MCF 10A (cell line): ENCODE measurements around the gene PIK3C2G. TPM values are rescaled to one million over a fixed set of nuclear protein-coding genes. Genes with fewer than 3 reads are reported as not detected.

ENCODE experiments used
- BruUV-seq: library from RNA; stranded (reverse); fragments of 400-500 nt; replicated peaks from 2 replicates; lab custom pipeline; 2021; lab: Mats Ljungman, UMichigan
- CTCF ChIA-PET: fragments of 300-600 bp; sonication (Branson Sonifier 250); formaldehyde crosslinking; extraction: SDS; loops from one replicate; lab custom pipeline; 2021; ENCODE audit warnings: antibody characterized with exemption, inconsistent platforms; lab: Yijun Ruan, JAX
- POLR2A ChIA-PET: fragments of 300-600, 350-650 bp; sonication (Branson Sonifier 250); formaldehyde crosslinking; extraction: SDS; loops from one replicate; lab custom pipeline; 2020; ENCODE audit warnings: antibody characterized with exemption, inconsistent platforms; lab: Yijun Ruan, JAX
- DNase-seq: peaks from one replicate; pipeline ENCODE4 v3.0.0-alpha.2; 2018; ENCODE audit not compliant: unreplicated experiment
- H3K27ac Mint-ChIP-seq: one replicate; pipeline ENCODE4 v1.8.0; 2022; ENCODE audit warnings: mild to moderate bottlenecking, low read depth, mixed read lengths; ENCODE audit not compliant: unreplicated experiment
- H3K27me3 Mint-ChIP-seq: one replicate; pipeline ENCODE4 v1.8.0; 2022; ENCODE audit warnings: mixed read lengths; ENCODE audit not compliant: insufficient read depth, unreplicated experiment
- H3K36me3 Mint-ChIP-seq: one replicate; pipeline ENCODE4 v1.8.0; 2022; ENCODE audit warnings: mild to moderate bottlenecking, moderate library complexity, mixed read lengths; ENCODE audit not compliant: insufficient read depth, unreplicated experiment
- H3K4me1 Mint-ChIP-seq: one replicate; pipeline ENCODE4 v1.8.0; 2022; ENCODE audit warnings: mixed read lengths; ENCODE audit not compliant: insufficient read depth, unreplicated experiment
- H3K4me3 Mint-ChIP-seq: one replicate; pipeline ENCODE4 v1.8.0; 2022; ENCODE audit warnings: mild to moderate bottlenecking, moderate library complexity, mixed read lengths; ENCODE audit not compliant: unreplicated experiment
- H3K9me3 Mint-ChIP-seq: one replicate; pipeline ENCODE4 v1.8.0; 2022; ENCODE audit warnings: mixed read lengths; ENCODE audit not compliant: unreplicated experiment
- CTCF ChIP-seq: fragments of 200-600 bp; IDR thresholded peaks from one replicate; pipeline ENCODE4 v1.8.0; 2022; ENCODE audit warnings: antibody characterized with exemption, mild to moderate bottlenecking; ENCODE audit not compliant: unreplicated experiment
- intact Hi-C: fragments of 100-400 bp; cut with micrococcal nuclease; formaldehyde crosslinking; loops from 2 replicates; pipeline ENCODE4 v1.14.1; 2022
- total RNA-seq: library from RNA; stranded (reverse); gene quantifications from 2 replicates; pipeline ENCODE4 v1.2.3, GENCODE V29; 2022

The PIK3C2G gene
- total RNA-seq, 1 experiment from 2014 or later = 10.6 TPM

- Mint-ChIP-seq H3K4me1 (peaks cover 19% of the 10 kb centered on the region), H3K4me3 (peak overlapping the region; percentile 17), H3K27me3 (no peaks in the 10 kb centered on the region), H3K9me3 (no peaks in the 10 kb centered on the region), H3K27ac (peak overlapping the region; percentile 26), H3K36me3 (no peaks in the 10 kb centered on the region)
- CTCF ChIA-PET = interaction anchor here (0.9 kb wide), 1 partner anchor 724 kb away, joined by 5 read pairs; no protein-coding TSS in a partner anchor
- BruUV-seq = no TSS peak
- intact Hi-C loops = no loop called here
- DNase-seq = peak; percentile 56
- POLR2A ChIA-PET = interaction anchor here (0.6 to 1.5 kb wide), 3 partner anchors 17 to 40 kb away, joined by 3 to 5 read pairs (median 3); no protein-coding TSS in a partner anchor
- TF ChIP-seq CTCF = no peak
These were observed 201.1 kb downstream of the PIK3C2G start for GRCh38 chr12:18462442-18462841.

- peak overlapping the region; percentile 14 for H3K27ac Mint-ChIP-seq
These were observed 206.4 kb downstream of the PIK3C2G start for GRCh38 chr12:18467620-18468245.

GRCh38 chr12:18468246-18469075, 207.1 kb downstream of the PIK3C2G start:
- no TSS peak for BruUV-seq
- DNase-seq = peak; percentile 9
- H3K4me1 Mint-ChIP-seq = peaks cover 18% of the 10 kb centered on the region
- H3K4me3 Mint-ChIP-seq = no peak overlapping the region
- intact Hi-C loops = no loop called here
- ChIA-PET CTCF (interaction anchor here (0.7 to 1.7 kb wide), 3 partner anchors 9 to 43 kb away, joined by 3 to 7 read pairs (median 4); no protein-coding TSS in a partner anchor), POLR2A (interaction anchor here (1.0 to 1.4 kb wide), 2 partner anchors 11 to 212 kb away, joined by 3 to 7 read pairs; no protein-coding TSS in a partner anchor)
- peak overlapping the region; percentile 14 for H3K27ac Mint-ChIP-seq
- H3K27me3 Mint-ChIP-seq = no peaks in the 10 kb centered on the region
- H3K36me3 Mint-ChIP-seq = peaks cover 7% of the 10 kb centered on the region
- no peak for TF ChIP-seq CTCF
- H3K9me3 Mint-ChIP-seq = no peaks in the 10 kb centered on the region

More at GRCh38 chr12:18467620-18468245, 206.4 kb downstream of the PIK3C2G start:
- ChIA-PET POLR2A (interaction anchor here (1.4 kb wide), 1 partner anchor 12 kb away, joined by 7 read pairs; no protein-coding TSS in a partner anchor), CTCF (interaction anchor here (1.3 to 1.7 kb wide), 2 partner anchors 10 to 15 kb away, joined by 4 to 7 read pairs; no protein-coding TSS in a partner anchor)
- no peak for TF ChIP-seq CTCF
- H3K36me3 Mint-ChIP-seq = peaks cover 7% of the 10 kb centered on the region
- no TSS peak for BruUV-seq
- intact Hi-C loops = no loop called here
- no peaks in the 10 kb centered on the region for H3K9me3 Mint-ChIP-seq
- peaks cover 18% of the 10 kb centered on the region for H3K4me1 Mint-ChIP-seq
- H3K27me3 Mint-ChIP-seq = no peaks in the 10 kb centered on the region
- no peak overlapping the region for H3K4me3 Mint-ChIP-seq
- no peak for DNase-seq

- TF ChIP-seq CTCF = no peak
- peaks cover 7% of the 10 kb centered on the region for H3K36me3 Mint-ChIP-seq
- no peaks in the 10 kb centered on the region for H3K9me3 Mint-ChIP-seq
- H3K4me1 Mint-ChIP-seq = peaks cover 13% of the 10 kb centered on the region
- CTCF ChIA-PET = no interaction called here
- no peak overlapping the region for H3K4me3 Mint-ChIP-seq
- no peaks in the 10 kb centered on the region for H3K27me3 Mint-ChIP-seq
- no TSS peak for BruUV-seq
- intact Hi-C loops = no loop called here
- DNase-seq = no peak
- H3K27ac Mint-ChIP-seq = no peak overlapping the region
- POLR2A ChIA-PET = interaction anchor here (1.0 kb wide), 1 partner anchor 9 kb away, joined by 3 read pairs; no protein-coding TSS in a partner anchor
These were observed 208.9 kb downstream of the PIK3C2G start for GRCh38 chr12:18470251-18470650.
